HEK293 (cell line): ENCODE results near the gene RHOU.

ENCODE experiments used
- CTCF ChIA-PET: fragments of 350-600 bp; formaldehyde crosslinking; extraction: SDS; loops from one replicate; lab custom pipeline; 2021; ENCODE audit warnings: antibody characterized with exemption; lab: Yijun Ruan, JAX
- POLR2A ChIA-PET: fragments of 300-600 bp; formaldehyde crosslinking; extraction: SDS; loops from one replicate; lab custom pipeline; 2020; ENCODE audit warnings: antibody characterized with exemption, inconsistent platforms; lab: Yijun Ruan, JAX
- H3K27ac ChIP-seq: fragments of 200-500 bp; sonication (Bioruptor generic); 2 replicates; pipeline ENCODE4 v1.5.1; 2014; ENCODE audit warnings: low read depth, low read length, control low read depth, inconsistent platforms; ENCODE audit errors: extremely low read depth
- H3K36me3 ChIP-seq, 2 experiments: fragments of 200-500 bp in 1 of 2; sonication (Bioruptor generic) in 1 of 2; 1 replicate in 1 of 2; 2 replicates in 1 of 2; pipeline ENCODE4 v1.5.1; 2014 to 2017; ENCODE audit warnings: inconsistent platforms in 2 of 2, low read length in 2 of 2; ENCODE audit not compliant: control insufficient read depth in 2 of 2, insufficient read depth in 1 of 2
- H3K4me1 ChIP-seq: fragments of 200-500 bp; sonication (Bioruptor generic); 2 replicates; pipeline ENCODE4 v1.5.1; 2014; ENCODE audit warnings: mild to moderate bottlenecking, low read length, inconsistent platforms; ENCODE audit not compliant: control insufficient read depth, insufficient read depth
- H3K4me3 ChIP-seq: 2 replicates; pipeline ENCODE4 v1.5.1; 2011; ENCODE audit warnings: low read depth, mild to moderate bottlenecking, control low read depth, low read length, moderate library complexity
- H3K9me3 ChIP-seq: fragments of 200-500 bp; sonication (Bioruptor generic); 2 replicates; pipeline ENCODE4 v1.5.1; 2014; ENCODE audit warnings: low read depth, low read length, inconsistent platforms; ENCODE audit not compliant: control insufficient read depth, insufficient read depth
- MYNN ChIP-seq: fragments of 450-650 bp; formaldehyde crosslinking; IDR thresholded peaks from 2 replicates; pipeline ENCODE4 v1.5.1; 2016; ENCODE audit warnings: missing biosample characterization, missing genetic modification characterization, borderline replicate concordance
- PRDM1 ChIP-seq: fragments of 450-650 bp; formaldehyde crosslinking; IDR thresholded peaks from 2 replicates; pipeline ENCODE4; 2016; ENCODE audit warnings: missing biosample characterization, missing genetic modification characterization
- RBAK ChIP-seq: fragments of 450-650 bp; formaldehyde crosslinking; IDR thresholded peaks from 2 replicates; pipeline ENCODE4 v1.5.1; 2016; ENCODE audit warnings: missing biosample characterization, missing genetic modification characterization
- TCF7L2 ChIP-seq: IDR thresholded peaks from 2 replicates; pipeline ENCODE4 v1.6.1; 2011; ENCODE audit warnings: low read depth, mild to moderate bottlenecking, inconsistent platforms, low read length, moderate library complexity, borderline replicate concordance
- ZBTB7A ChIP-seq: fragments of 450-650 bp; formaldehyde crosslinking; IDR thresholded peaks from 2 replicates; pipeline ENCODE4 v1.5.1; 2016; ENCODE audit warnings: low read depth, missing biosample characterization, missing genetic modification characterization
- ZNF169 ChIP-seq: fragments of 450-650 bp; formaldehyde crosslinking; IDR thresholded peaks from 2 replicates; pipeline ENCODE4 v1.5.1; 2016; ENCODE audit warnings: missing biosample characterization, missing genetic modification characterization
- ZNF211 ChIP-seq: fragments of 450-650 bp; formaldehyde crosslinking; IDR thresholded peaks from 2 replicates; pipeline ENCODE4 v1.5.1; 2016; ENCODE audit warnings: low read depth, missing biosample characterization, missing genetic modification characterization
- ZNF214 ChIP-seq: fragments of 450-650 bp; formaldehyde crosslinking; IDR thresholded peaks from 2 replicates; pipeline ENCODE4 v1.5.1; 2017; ENCODE audit warnings: missing biosample characterization, mild to moderate bottlenecking, missing genetic modification characterization, borderline replicate concordance
- ZNF292 ChIP-seq: fragments of 450-650 bp; formaldehyde crosslinking; IDR thresholded peaks from 2 replicates; pipeline ENCODE4 v1.5.1; 2016; ENCODE audit warnings: low read depth, missing biosample characterization, missing genetic modification characterization, borderline replicate concordance
- ZNF510 ChIP-seq: fragments of 450-650 bp; formaldehyde crosslinking; IDR thresholded peaks from 2 replicates; pipeline ENCODE4 v1.5.1; 2018; ENCODE audit warnings: mild to moderate bottlenecking, missing genetic modification characterization, missing biosample characterization; ENCODE audit not compliant: insufficient replicate concordance
- ZNF544 ChIP-seq: fragments of 450-650 bp; formaldehyde crosslinking; IDR thresholded peaks from 2 replicates; pipeline ENCODE4 v1.5.0; 2017; ENCODE audit warnings: missing biosample characterization, missing genetic modification characterization
- ZNF548 ChIP-seq: fragments of 450-650 bp; formaldehyde crosslinking; IDR thresholded peaks from 2 replicates; pipeline ENCODE4 v1.5.1; 2016; ENCODE audit warnings: missing biosample characterization, missing genetic modification characterization
- ZNF549 ChIP-seq: fragments of 450-650 bp; IDR thresholded peaks from 2 replicates; pipeline ENCODE4 v1.5.1; 2018; ENCODE audit warnings: missing biosample characterization, missing genetic modification characterization, mild to moderate bottlenecking, inconsistent platforms, moderate library complexity
- ZNF610 ChIP-seq: fragments of 450-650 bp; formaldehyde crosslinking; IDR thresholded peaks from 2 replicates; pipeline ENCODE4 v1.5.1; 2016; ENCODE audit warnings: missing biosample characterization, missing genetic modification characterization, borderline replicate concordance
- ZNF658 ChIP-seq: fragments of 450-650 bp; formaldehyde crosslinking; IDR thresholded peaks from 2 replicates; pipeline ENCODE4; 2016; ENCODE audit warnings: missing biosample characterization, missing genetic modification characterization
- ZNF670 ChIP-seq: fragments of 450-650 bp; formaldehyde crosslinking; IDR thresholded peaks from 2 replicates; pipeline ENCODE4 v1.5.1; 2016; ENCODE audit warnings: missing biosample characterization, missing genetic modification characterization, low read depth
- ZNF707 ChIP-seq: fragments of 450-650 bp; formaldehyde crosslinking; IDR thresholded peaks from 2 replicates; pipeline ENCODE4 v1.5.1; 2016; ENCODE audit warnings: missing biosample characterization, missing genetic modification characterization
- ZXDB ChIP-seq: fragments of 450-650 bp; formaldehyde crosslinking; IDR thresholded peaks from 2 replicates; pipeline ENCODE4 v1.5.1; 2016; ENCODE audit warnings: missing biosample characterization, missing genetic modification characterization
- TF ChIP-seq, protein P1 (sequence below): fragments of 450-650 bp; formaldehyde crosslinking; IDR thresholded peaks from 2 replicates; pipeline ENCODE4 v1.5.1; 2017; ENCODE audit warnings: missing biosample characterization, missing genetic modification characterization
- TF ChIP-seq, protein P2 (sequence below): fragments of 450-650 bp; formaldehyde crosslinking; IDR thresholded peaks from 2 replicates; pipeline ENCODE4 v1.5.1; 2016; ENCODE audit warnings: missing biosample characterization, missing genetic modification characterization
- TF ChIP-seq, protein P3 (sequence below): fragments of 450-650 bp; formaldehyde crosslinking; IDR thresholded peaks from 2 replicates; pipeline ENCODE4 v1.5.1; 2017; ENCODE audit warnings: missing biosample characterization, missing genetic modification characterization
- TF ChIP-seq, protein P4 (sequence below): fragments of 450-650 bp; formaldehyde crosslinking; IDR thresholded peaks from 2 replicates; pipeline ENCODE4 v1.5.1; 2016; ENCODE audit warnings: missing biosample characterization, missing genetic modification characterization, borderline replicate concordance
- TF ChIP-seq, protein P5 (sequence below): fragments of 450-650 bp; formaldehyde crosslinking; IDR thresholded peaks from 2 replicates; pipeline ENCODE4 v1.5.1; 2016; ENCODE audit warnings: missing biosample characterization, missing genetic modification characterization, borderline replicate concordance

RHOU gene

DNA sequence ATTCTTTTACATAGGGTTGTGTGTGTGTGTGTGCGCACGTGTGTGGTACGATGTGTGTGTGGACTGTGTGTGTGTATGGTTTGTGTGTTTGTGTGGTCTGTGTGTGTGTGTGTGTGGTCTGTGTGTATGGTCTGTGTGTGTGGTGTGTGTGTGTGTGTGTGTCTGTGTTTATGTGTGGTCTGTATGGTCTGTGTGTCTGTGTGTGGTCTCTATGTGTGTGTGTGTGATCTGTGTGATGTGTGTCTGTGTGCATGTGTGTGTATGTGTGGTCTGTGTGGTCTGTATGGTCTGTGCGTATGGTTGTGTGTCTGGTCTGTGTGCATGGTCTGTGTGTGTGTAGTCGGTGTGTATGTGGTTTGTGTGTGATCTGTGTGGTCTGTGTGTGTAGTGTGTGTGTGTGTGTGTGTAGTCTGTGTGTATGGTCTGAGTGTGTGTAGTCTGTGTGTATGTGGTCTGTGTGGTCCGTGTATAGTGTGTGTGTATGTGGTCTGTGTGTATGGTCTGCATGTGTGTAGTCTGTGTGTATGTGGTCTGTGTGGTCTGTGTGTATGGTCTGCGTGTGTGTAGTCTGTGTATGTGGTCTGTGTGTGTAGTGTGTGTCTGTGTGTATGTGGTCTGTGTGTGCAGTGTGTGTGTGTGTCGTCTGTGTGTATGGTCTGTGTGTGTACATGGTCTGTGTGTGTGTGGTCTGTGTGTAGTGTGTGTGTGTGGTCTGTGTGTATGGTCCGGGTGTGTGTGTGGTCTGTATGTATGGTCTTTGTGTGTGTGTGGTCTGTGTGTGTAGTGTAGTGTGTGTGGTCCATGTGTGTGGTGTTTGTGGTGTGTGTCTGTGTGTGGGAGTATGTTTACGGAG is 46.8 kb downstream of the RHOU start:
- POLR2A ChIA-PET: interaction anchor here (0.8 to 1.4 kb wide), 6 partner anchors 10 to 310 kb away, joined by 3 to 4 read pairs (median 3); partner anchors contain the start of gene RHOU
- Histone ChIP-seq H3K9me3 (no peaks in the 10 kb centered on the region), H3K4me1 (peaks cover 15% of the 10 kb centered on the region), H3K4me3 (no peak overlapping the region), H3K27ac (peak overlapping the region; percentile 84), H3K36me3 (no peaks in the 10 kb centered on the region)
- CTCF ChIA-PET: interaction anchor here (0.6 to 1.5 kb wide), 7 partner anchors 9 to 445 kb away, joined by 3 to 6 read pairs (median 3); no protein-coding TSS in a partner anchor
- TF ChIP-seq ZNF549 (tag by site-specific recombination) (no peak), ZXDB (no peak), ZNF610 (tag by site-specific recombination) (no peak), ZNF211 (tag by site-specific recombination) (no peak; the same call in 1 of the 2 replicates), ZNF510 (tag by site-specific recombination) (no peak), RBAK (tag by site-specific recombination) (no peak; the same call in 1 of the 2 replicates), ZNF670 (tag by site-specific recombination) (peak; percentile 92), ZNF548 (tag by site-specific recombination) (peak; percentile 3; the same call in 1 of the 2 replicates), ZNF544 (tag by site-specific recombination) (no peak), ZBTB7A (peak; percentile 86; the same call in 1 of the 2 replicates), ZNF292 (tag by site-specific recombination) (0 out of 2 replicates have a peak, but pooled peaks have one; percentile 20), MYNN (tag by site-specific recombination) (no peak), ZNF707 (peak; percentile 80), TCF7L2 (no peak), ZNF169 (tag by site-specific recombination) (no peak), PRDM1 (tag by site-specific recombination) (no peak), ZNF214 (tag by site-specific recombination) (no peak), ZNF658 (no peak)
- TF ChIP-seq, protein P1, sequence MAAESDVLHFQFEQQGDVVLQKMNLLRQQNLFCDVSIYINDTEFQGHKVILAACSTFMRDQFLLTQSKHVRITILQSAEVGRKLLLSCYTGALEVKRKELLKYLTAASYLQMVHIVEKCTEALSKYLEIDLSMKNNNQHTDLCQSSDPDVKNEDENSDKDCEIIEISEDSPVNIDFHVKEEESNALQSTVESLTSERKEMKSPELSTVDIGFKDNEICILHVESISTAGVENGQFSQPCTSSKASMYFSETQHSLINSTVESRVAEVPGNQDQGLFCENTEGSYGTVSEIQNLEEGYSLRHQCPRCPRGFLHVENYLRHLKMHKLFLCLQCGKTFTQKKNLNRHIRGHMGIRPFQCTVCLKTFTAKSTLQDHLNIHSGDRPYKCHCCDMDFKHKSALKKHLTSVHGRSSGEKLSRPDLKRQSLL: no peak; the same call in 1 of the 2 replicates
- TF ChIP-seq, protein P2, sequence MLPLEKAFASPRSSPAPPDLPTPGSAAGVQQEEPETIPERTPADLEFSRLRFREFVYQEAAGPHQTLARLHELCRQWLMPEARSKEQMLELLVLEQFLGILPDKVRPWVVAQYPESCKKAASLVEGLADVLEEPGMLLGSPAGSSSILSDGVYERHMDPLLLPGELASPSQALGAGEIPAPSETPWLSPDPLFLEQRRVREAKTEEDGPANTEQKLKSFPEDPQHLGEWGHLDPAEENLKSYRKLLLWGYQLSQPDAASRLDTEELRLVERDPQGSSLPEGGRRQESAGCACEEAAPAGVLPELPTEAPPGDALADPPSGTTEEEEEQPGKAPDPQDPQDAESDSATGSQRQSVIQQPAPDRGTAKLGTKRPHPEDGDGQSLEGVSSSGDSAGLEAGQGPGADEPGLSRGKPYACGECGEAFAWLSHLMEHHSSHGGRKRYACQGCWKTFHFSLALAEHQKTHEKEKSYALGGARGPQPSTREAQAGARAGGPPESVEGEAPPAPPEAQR (tag by site-specific recombination): no peak
- TF ChIP-seq, protein P3, sequence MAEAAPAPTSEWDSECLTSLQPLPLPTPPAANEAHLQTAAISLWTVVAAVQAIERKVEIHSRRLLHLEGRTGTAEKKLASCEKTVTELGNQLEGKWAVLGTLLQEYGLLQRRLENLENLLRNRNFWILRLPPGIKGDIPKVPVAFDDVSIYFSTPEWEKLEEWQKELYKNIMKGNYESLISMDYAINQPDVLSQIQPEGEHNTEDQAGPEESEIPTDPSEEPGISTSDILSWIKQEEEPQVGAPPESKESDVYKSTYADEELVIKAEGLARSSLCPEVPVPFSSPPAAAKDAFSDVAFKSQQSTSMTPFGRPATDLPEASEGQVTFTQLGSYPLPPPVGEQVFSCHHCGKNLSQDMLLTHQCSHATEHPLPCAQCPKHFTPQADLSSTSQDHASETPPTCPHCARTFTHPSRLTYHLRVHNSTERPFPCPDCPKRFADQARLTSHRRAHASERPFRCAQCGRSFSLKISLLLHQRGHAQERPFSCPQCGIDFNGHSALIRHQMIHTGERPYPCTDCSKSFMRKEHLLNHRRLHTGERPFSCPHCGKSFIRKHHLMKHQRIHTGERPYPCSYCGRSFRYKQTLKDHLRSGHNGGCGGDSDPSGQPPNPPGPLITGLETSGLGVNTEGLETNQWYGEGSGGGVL (tag by site-specific recombination): peak; percentile 49
- TF ChIP-seq, protein P4, sequence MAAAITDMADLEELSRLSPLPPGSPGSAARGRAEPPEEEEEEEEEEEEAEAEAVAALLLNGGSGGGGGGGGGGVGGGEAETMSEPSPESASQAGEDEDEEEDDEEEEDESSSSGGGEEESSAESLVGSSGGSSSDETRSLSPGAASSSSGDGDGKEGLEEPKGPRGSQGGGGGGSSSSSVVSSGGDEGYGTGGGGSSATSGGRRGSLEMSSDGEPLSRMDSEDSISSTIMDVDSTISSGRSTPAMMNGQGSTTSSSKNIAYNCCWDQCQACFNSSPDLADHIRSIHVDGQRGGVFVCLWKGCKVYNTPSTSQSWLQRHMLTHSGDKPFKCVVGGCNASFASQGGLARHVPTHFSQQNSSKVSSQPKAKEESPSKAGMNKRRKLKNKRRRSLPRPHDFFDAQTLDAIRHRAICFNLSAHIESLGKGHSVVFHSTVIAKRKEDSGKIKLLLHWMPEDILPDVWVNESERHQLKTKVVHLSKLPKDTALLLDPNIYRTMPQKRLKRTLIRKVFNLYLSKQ (tag by site-specific recombination): no peak
- TF ChIP-seq, protein P5, sequence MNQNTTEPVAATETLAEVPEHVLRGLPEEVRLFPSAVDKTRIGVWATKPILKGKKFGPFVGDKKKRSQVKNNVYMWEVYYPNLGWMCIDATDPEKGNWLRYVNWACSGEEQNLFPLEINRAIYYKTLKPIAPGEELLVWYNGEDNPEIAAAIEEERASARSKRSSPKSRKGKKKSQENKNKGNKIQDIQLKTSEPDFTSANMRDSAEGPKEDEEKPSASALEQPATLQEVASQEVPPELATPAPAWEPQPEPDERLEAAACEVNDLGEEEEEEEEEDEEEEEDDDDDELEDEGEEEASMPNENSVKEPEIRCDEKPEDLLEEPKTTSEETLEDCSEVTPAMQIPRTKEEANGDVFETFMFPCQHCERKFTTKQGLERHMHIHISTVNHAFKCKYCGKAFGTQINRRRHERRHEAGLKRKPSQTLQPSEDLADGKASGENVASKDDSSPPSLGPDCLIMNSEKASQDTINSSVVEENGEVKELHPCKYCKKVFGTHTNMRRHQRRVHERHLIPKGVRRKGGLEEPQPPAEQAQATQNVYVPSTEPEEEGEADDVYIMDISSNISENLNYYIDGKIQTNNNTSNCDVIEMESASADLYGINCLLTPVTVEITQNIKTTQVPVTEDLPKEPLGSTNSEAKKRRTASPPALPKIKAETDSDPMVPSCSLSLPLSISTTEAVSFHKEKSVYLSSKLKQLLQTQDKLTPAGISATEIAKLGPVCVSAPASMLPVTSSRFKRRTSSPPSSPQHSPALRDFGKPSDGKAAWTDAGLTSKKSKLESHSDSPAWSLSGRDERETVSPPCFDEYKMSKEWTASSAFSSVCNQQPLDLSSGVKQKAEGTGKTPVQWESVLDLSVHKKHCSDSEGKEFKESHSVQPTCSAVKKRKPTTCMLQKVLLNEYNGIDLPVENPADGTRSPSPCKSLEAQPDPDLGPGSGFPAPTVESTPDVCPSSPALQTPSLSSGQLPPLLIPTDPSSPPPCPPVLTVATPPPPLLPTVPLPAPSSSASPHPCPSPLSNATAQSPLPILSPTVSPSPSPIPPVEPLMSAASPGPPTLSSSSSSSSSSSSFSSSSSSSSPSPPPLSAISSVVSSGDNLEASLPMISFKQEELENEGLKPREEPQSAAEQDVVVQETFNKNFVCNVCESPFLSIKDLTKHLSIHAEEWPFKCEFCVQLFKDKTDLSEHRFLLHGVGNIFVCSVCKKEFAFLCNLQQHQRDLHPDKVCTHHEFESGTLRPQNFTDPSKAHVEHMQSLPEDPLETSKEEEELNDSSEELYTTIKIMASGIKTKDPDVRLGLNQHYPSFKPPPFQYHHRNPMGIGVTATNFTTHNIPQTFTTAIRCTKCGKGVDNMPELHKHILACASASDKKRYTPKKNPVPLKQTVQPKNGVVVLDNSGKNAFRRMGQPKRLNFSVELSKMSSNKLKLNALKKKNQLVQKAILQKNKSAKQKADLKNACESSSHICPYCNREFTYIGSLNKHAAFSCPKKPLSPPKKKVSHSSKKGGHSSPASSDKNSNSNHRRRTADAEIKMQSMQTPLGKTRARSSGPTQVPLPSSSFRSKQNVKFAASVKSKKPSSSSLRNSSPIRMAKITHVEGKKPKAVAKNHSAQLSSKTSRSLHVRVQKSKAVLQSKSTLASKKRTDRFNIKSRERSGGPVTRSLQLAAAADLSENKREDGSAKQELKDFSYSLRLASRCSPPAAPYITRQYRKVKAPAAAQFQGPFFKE: peak; percentile 99
